Skeletal muscle tissue (tissue), 4 donors: ENCODE measurements around the gene S100A2. TPM values are rescaled to one million over a fixed set of nuclear protein-coding genes. Genes with fewer than 3 reads are reported as not detected.
"Not testable (repeated sequence)": the region's sequence is repeated elsewhere in the genome, so short reads cannot be mapped to it uniquely, and the experiment has no call there.

Experiments used
- H3K27ac ChIP-seq: one replicate; pipeline ENCODE4 v1.7.0; 2013; ENCODE audit warnings: mild to moderate bottlenecking, low read depth, low read length, inconsistent platforms
- H3K27me3 ChIP-seq, 3 donors: one replicate each; pipeline ENCODE4 v1.7.0; 2013; ENCODE audit warnings: low read length in 3 of 3; ENCODE audit not compliant: control insufficient read depth in 3 of 3, insufficient read depth in 3 of 3
- H3K36me3 ChIP-seq, 3 donors: one replicate each; pipeline ENCODE4 v1.7.0; 2013; ENCODE audit warnings: low read length in 3 of 3; ENCODE audit not compliant: control insufficient read depth in 3 of 3, insufficient read depth in 3 of 3
- H3K4me1 ChIP-seq, 3 donors: one replicate each; pipeline ENCODE4 v1.7.0; 2013; ENCODE audit warnings: low read length in 3 of 3, mild to moderate bottlenecking in 3 of 3; ENCODE audit not compliant: control insufficient read depth in 3 of 3, insufficient read depth in 3 of 3
- H3K4me3 ChIP-seq, 3 donors: one replicate each; pipeline ENCODE4 v1.7.0; 2013; ENCODE audit warnings: low read length in 3 of 3
- H3K9ac ChIP-seq, 3 donors: one replicate each; pipeline ENCODE4 v1.7.0; 2013; ENCODE audit warnings: low read length in 3 of 3, mild to moderate bottlenecking in 3 of 3, moderate library complexity in 2 of 3, low read depth in 1 of 3
- H3K9me3 ChIP-seq, 3 donors: one replicate each; pipeline ENCODE4 v1.7.0; 2013; ENCODE audit warnings: low read length in 3 of 3; ENCODE audit not compliant: control insufficient read depth in 3 of 3
- total RNA-seq: library from RNA; depleted of rRNA; stranded (reverse); fragments of >200 nt; gene quantifications from one replicate; pipeline ENCODE4 v1.2.3, GENCODE V29; 2014
- donor health status: Osteomylitis.

S100A2 gene
- total RNA-seq, 1 donor from 2014 or later, result not detected

DNA sequence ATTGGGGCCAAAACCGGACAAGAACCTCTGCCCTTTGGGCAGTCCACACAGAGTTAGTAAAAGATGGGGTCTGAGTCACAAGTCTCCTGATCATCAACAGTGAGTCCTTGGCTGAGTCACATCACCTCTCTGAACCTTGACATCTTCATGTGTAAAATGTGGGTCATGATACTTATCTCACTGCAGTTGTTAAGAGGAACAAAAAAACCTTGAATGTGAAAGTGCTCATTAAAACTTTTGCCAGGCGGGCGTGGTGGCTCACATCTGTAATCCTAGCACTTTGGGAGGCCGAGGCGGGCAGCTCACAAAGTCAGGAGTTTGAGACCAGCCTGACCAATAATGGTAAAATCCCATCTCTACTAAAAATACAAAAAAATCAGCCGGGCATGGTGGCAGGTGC lies 31.6 kb upstream of the S100A2 start:
- Histone ChIP-seq H3K4me3 (no peak overlapping the region), H3K36me3 (no peaks in the 10 kb centered on the region), H3K27me3 (no peaks in the 10 kb centered on the region), H3K4me1 (peaks cover 0 to 6% (median 4%) of the 10 kb centered on the region in 3 donors), H3K27ac (no peak overlapping the region), H3K9me3 (no peaks in the 10 kb centered on the region), H3K9ac (no peak overlapping the region)

DNA sequence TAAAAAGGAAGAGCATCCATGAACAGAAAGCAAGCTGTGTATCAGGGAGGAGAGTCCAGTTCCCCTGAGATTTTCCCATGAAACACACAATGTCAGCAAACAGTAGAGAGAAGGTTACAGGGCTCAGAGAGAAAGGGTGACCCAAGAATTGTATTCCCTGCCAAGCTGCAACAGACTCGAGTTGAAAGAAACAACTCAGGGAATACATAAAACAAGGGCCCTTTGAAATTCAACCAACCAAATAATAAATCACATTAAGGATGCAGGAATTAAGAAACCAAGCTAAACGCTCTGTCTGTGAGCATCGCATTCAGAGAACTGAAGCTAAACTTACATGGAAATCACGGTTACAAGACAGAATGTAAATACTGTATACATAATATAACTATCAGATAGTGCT lies 27.1 kb upstream of the S100A2 start:
- no peak overlapping the region for H3K27ac ChIP-seq
- H3K4me3 ChIP-seq, result no peak overlapping the region
- H3K9ac ChIP-seq, result no peak overlapping the region
- H3K36me3 ChIP-seq, result no peaks in the 10 kb centered on the region
- no peaks in the 10 kb centered on the region for H3K9me3 ChIP-seq
- no peaks in the 10 kb centered on the region for H3K4me1 ChIP-seq
- no peaks in the 10 kb centered on the region for H3K27me3 ChIP-seq

DNA sequence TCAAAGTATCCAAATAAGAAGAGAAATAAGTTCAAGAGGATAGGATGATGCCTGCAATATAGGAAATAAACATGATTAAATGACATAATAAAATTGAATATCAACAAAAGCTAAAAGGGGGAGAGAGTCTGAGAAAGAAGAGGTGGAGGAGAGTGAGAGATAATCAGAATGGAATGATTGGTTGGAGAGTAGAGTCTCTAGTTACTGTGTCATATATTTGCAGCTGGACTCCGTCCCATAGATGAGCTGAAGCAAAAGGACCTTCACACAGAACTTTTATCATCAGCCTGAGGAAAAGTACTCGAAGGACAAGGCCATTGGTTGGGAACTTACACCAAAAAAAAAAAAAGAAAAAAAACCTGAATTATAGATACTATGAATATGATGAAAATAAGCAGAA lies 22.8 kb upstream of the S100A2 start:
- H3K9me3 ChIP-seq, result no peaks in the 10 kb centered on the region
- H3K4me1 ChIP-seq, result no peaks in the 10 kb centered on the region
- no peaks in the 10 kb centered on the region for H3K36me3 ChIP-seq
- no peak overlapping the region for H3K4me3 ChIP-seq
- no peak overlapping the region for H3K27ac ChIP-seq
- H3K27me3 ChIP-seq, result no peaks in the 10 kb centered on the region
- H3K9ac ChIP-seq, result no peak overlapping the region

DNA sequence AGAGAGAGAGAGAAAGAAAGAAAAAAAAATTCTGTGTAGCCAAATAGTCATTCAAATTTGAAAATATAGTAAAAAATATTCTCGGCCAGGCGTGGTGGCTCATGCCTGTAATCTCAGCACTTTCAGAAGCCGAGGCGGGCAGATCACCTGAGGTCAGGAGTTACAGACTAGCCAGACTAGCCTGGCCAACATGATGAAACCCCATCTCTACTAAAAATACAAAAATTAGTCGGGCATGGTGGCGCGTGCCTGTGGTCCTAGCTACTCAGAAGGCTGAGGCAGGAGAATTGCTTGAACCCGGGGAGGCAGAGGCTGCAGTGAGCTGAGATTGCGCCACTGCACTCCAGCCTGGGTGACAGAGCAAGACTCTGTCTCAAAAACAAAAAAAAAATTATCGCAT lies 22.4 kb upstream of the S100A2 start:
- not testable (repeated sequence) for H3K9me3 ChIP-seq, H3K36me3 ChIP-seq, H3K4me1 ChIP-seq, H3K27me3 ChIP-seq, H3K9ac ChIP-seq, H3K27ac ChIP-seq, H3K4me3 ChIP-seq

DNA sequence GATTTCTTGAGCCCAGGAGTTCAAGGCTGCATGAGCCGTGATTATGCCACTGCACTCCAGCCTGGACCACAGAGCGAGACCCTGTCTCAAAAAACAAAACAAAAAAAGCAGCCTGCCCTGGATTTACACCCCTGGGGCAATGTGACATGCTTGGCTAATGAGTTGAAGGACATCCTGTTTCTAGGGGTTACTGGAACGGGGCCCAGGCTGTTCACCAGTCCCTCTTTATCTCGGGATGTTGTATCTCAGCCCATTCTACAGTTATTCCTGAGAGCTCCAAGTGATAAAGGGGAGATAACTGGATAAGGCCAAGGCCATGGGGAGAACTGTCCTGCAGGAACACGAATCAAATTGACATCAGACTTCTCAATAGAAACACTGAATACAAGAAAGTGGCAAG lies 21.7 kb upstream of the S100A2 start:
- H3K4me3 ChIP-seq, result no peak overlapping the region
- no peaks in the 10 kb centered on the region for H3K36me3 ChIP-seq
- no peak overlapping the region for H3K9ac ChIP-seq
- no peaks in the 10 kb centered on the region for H3K4me1 ChIP-seq
- H3K27ac ChIP-seq, result no peak overlapping the region
- no peaks in the 10 kb centered on the region for H3K27me3 ChIP-seq
- H3K9me3 ChIP-seq, result no peaks in the 10 kb centered on the region

DNA sequence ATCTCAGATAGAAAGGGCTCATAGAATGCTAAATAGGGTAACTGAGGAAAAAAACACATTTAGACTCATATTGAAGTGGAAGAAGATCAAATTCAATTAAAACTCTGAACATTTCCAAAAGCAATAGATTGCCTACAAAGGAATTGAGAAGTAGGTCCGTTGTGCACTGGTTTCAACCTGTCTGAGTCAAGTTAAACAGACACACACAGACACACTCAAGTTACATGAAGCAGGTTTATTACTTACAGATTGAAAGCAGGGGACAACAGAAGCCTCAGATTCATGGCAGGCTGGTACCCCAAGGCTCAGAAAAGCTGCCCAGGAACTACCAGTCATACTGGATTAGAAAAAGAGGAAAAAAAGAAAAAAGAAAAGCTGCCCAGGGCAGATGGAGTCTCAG lies 20.7 kb upstream of the S100A2 start:
- H3K4me1 ChIP-seq, result no peaks in the 10 kb centered on the region
- no peak overlapping the region for H3K4me3 ChIP-seq
- H3K36me3 ChIP-seq, result no peaks in the 10 kb centered on the region
- H3K27me3 ChIP-seq, result no peaks in the 10 kb centered on the region
- no peaks in the 10 kb centered on the region for H3K9me3 ChIP-seq
- no peak overlapping the region for H3K27ac ChIP-seq
- no peak overlapping the region for H3K9ac ChIP-seq

DNA sequence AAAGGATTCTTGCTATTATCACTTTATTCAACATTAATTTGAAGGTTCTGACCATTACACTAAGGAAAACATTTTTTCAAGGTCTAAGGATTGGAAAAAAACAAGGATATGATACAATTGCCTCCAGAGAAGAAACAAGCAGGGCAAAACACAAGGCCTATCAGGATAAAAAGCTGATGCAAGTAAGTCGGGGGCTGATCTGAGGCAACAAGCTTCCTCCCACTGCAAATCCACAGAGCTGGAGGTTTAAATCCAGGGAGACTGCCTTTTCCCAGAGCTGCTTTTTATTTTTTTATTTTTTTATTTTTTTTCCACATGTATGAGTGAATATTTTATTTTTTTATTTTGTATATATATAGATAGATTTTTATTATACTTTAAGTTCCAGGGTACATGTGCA lies 19.4 kb upstream of the S100A2 start:
- Histone ChIP-seq H3K4me1 (no peaks in the 10 kb centered on the region), H3K4me3 (no peak overlapping the region), H3K27me3 (no peaks in the 10 kb centered on the region), H3K9ac (no peak overlapping the region), H3K27ac (no peak overlapping the region), H3K9me3 (no peaks in the 10 kb centered on the region), H3K36me3 (no peaks in the 10 kb centered on the region)

DNA sequence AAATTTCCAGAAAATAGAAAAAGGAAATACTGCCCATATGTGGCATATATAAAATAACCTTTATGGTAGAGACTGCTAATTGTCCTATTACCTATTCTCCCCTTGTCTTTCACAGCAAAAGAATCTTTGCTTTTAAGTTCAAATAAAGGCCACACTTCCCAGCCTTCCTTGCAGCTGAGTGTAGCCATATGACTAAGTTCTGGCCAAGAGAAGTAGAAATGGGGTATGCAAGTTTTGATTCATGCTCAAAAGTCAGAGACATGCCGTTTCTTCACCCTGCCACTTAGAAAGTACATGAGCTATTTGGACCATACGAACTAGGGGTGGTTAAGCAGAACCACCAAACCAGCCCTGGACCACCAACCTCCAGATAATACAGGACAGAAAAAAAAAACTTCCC lies 18.3 kb upstream of the S100A2 start:
- H3K9ac ChIP-seq, result no peak overlapping the region
- no peak overlapping the region for H3K27ac ChIP-seq
- no peaks in the 10 kb centered on the region for H3K36me3 ChIP-seq
- H3K27me3 ChIP-seq, result no peaks in the 10 kb centered on the region
- H3K4me3 ChIP-seq, result no peak overlapping the region
- no peaks in the 10 kb centered on the region for H3K9me3 ChIP-seq
- H3K4me1 ChIP-seq, result no peaks in the 10 kb centered on the region

DNA sequence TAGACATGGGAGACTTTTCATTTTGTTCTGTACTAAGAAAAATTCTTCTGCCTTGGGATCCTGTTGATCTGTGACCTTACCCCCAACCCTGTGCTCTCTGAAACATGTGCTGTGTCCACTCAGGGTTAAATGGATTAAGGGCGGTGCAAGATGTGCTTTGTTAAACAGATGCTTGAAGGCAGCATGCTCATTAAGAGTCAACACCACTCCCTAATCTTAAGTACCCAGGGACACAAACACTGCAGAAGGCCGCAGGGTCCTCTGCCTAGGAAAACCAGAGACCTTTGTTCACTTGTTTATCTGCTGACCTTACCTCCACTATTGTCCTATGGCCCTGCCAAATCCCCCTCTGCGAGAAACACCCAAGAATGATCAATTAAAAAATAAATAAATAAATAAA lies 17.9 kb upstream of the S100A2 start:
- H3K4me1 ChIP-seq, H3K4me3 ChIP-seq, H3K27me3 ChIP-seq, H3K36me3 ChIP-seq, H3K9me3 ChIP-seq, H3K27ac ChIP-seq, H3K9ac ChIP-seq: not testable (repeated sequence)

DNA sequence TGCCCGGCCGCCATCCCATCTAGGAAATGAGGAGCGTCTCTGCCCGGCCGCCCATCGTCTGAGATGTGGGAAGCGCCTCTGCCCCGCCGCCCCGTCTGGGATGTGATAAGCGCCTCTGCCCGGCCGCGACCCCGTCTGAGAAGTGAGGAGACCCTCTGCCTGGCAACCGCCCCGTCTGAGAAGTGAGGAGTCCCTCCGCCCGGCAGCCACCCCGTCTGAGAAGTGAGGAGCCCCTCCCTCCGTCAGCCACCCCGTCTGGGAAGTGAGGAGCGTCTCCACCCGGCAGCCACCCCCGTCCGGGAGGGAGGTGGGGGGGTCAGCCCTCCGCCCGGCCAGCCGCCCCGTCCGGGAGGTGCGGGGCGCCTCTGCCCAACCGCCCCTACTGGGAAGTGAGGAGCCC lies 17.2 kb upstream of the S100A2 start:
- H3K27me3 ChIP-seq, H3K36me3 ChIP-seq, H3K9ac ChIP-seq, H3K9me3 ChIP-seq, H3K27ac ChIP-seq, H3K4me1 ChIP-seq, H3K4me3 ChIP-seq: not testable (repeated sequence)

DNA sequence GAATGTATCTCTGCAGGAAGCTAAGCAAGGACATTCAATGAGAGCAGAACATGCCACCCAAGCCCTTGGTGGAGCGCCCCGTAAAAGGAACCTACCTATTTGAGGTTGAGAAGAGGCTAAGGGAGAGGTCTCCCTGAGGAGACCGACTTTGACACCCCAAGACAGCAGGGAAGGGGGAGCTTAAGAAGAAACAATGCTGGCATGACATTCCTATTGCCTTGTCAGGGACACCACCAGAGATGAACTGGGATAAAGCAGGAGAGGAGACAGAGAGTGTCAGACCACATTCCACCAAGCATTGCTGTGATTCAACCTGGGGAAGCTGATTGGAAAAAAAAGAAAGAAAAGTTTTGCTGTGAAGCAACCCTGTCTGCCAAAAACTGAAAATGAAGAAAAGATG lies 13.3 kb upstream of the S100A2 start:
- H3K27ac ChIP-seq, result no peak overlapping the region
- no peaks in the 10 kb centered on the region for H3K36me3 ChIP-seq
- H3K27me3 ChIP-seq, result no peaks in the 10 kb centered on the region

More for the DNA sequence above, 13.3 kb upstream of the S100A2 start:
- Histone ChIP-seq H3K4me3 (no peak overlapping the region), H3K4me1 (no peaks in the 10 kb centered on the region), H3K9ac (no peak overlapping the region), H3K9me3 (no peaks in the 10 kb centered on the region)
